Endothelial cell of hepatic sinusoid (primary cell): ENCODE measurements around the gene ZBTB20.

Experiments used
- in situ Hi-C: cut with HindIII; loops from 2 replicates; pipeline ENCODE4 v1.10.0; 2017; ENCODE audit warnings: low sequenced_read_pairs

ZBTB20 gene

DNA sequence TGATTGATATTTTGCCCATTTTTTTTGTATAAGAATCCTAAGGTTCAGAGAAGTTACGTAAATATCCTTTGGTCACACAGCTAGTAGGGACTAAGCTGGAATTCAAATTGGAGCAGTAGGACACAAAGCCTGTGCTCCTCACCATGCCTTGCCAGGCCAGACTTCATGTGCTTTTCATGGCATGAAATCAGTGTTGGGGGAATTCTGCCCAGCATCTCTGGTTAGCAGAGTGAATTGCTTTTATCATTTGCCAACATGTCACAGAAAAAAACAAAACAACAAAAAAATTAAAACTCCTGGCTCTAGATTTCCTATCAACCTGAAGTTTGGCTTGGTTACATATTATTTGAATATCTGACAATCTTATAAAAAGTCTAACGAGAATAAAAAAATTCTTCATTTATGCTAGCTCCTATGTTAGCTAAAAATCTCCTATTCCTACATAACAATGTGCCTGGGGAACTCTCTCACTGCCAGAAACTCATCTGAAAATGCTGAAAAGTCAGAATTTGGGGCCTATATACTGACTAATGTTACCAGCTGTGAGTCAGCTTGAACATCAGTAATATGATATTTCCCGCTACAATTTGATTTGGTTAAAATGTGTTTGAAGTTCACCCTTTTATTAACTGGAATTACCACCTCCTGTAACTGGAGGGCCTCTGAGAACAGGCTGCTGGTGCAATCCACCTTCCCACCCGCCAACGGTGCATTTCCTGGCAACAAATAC is 711.5 kb downstream of the ZBTB20 start:
- in situ Hi-C loops: no loop called here

DNA sequence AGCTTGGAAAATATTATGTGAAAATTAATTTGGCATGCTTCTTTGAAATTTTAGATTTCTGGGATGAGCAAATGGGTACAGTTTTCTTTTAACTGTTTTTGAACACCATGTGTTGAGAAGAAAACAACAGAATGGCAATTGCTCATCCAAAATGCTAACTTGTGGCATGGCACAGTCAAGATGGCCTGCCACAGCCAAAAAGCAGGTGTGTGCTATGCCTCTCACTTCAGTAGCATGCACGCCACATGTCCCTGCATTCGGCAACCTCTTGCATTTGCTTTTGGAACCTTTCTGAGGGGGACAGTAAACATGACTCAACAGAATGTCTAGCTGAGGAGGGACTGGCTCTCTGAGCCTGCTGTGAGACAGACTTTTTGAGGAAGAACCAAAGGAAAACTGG is 714.8 kb downstream of the ZBTB20 start:
- in situ Hi-C loops: no loop called here

GRCh38 chr3:114428044-114428595 is 719.0 kb downstream of the ZBTB20 start:
- in situ Hi-C loops: no loop called here

DNA sequence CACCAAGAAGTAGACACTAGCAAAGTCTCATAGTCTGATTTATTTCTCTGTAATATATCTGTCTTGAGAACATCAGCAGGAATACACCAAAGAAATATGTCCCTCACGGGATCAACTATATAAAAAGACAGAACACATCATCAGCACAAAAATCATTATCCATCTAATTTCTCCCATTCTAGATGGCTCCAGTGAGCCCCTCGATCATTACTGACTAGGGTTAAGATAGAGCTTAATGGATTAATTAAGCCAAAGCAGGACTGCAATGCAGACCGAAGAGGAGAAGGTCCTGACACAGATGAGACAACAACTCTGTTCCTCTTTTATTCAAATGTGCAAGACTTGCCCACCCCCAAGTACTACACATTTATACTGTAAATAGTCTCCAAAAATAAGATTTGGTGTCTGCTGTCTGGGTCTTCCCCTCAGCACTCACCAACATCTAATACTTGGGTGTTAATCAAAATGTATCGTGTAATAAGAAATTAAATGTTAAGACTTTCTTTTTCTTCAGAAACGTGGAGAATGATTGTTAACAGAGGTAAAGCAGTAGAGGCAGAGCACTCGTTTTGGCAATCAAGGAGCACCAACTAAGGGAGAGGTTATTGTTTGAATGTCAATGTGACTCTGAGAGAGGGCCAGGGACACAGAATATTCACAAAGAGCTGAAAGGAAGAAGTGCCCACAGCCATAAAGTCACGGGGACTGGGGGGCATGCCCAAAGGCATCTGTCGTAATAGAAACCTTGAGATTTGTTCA is 719.6 kb downstream of the ZBTB20 start:
- in situ Hi-C loops: no loop called here

- in situ Hi-C loops: no loop called here
These were observed 722.8 kb downstream of the ZBTB20 start for GRCh38 chr3:114424337-114424736.

GRCh38 chr3:114421204-114421603 is 725.9 kb downstream of the ZBTB20 start:
- in situ Hi-C loops: no loop called here

GRCh38 chr3:114420072-114420471 is 727.0 kb downstream of the ZBTB20 start:
- in situ Hi-C loops: no loop called here

GRCh38 chr3:114418724-114419543 is 728.2 kb downstream of the ZBTB20 start:
- in situ Hi-C loops: no loop called here

GRCh38 chr3:114418107-114418506 is 729.0 kb downstream of the ZBTB20 start:
- in situ Hi-C loops: no loop called here

DNA sequence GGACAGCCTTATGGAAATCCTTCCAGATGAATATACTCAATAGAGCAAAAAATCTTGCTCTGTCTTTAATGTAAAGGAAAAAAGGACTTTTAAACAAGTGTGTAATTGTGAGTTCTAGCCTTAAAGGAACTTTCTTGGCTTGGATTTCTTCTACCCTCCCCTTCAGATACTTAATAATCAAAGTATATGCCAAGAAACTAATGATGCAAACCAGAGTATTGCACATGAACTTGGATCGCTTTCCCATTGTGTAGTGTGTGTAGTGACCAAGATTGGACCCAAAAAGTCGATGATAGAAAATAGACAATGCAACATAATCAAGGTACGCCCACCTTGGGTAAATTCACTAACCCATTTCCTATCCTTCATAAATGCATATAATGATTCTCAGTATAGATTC is 729.4 kb downstream of the ZBTB20 start:
- in situ Hi-C loops: no loop called here

GRCh38 chr3:114417265-114417664 is 729.8 kb downstream of the ZBTB20 start:
- in situ Hi-C loops: no loop called here

- in situ Hi-C loops: no loop called here
These were observed 735.0 kb downstream of the ZBTB20 start for GRCh38 chr3:114411811-114412803.

GRCh38 chr3:114411190-114411668 is 735.9 kb downstream of the ZBTB20 start:
- in situ Hi-C loops: no loop called here

DNA sequence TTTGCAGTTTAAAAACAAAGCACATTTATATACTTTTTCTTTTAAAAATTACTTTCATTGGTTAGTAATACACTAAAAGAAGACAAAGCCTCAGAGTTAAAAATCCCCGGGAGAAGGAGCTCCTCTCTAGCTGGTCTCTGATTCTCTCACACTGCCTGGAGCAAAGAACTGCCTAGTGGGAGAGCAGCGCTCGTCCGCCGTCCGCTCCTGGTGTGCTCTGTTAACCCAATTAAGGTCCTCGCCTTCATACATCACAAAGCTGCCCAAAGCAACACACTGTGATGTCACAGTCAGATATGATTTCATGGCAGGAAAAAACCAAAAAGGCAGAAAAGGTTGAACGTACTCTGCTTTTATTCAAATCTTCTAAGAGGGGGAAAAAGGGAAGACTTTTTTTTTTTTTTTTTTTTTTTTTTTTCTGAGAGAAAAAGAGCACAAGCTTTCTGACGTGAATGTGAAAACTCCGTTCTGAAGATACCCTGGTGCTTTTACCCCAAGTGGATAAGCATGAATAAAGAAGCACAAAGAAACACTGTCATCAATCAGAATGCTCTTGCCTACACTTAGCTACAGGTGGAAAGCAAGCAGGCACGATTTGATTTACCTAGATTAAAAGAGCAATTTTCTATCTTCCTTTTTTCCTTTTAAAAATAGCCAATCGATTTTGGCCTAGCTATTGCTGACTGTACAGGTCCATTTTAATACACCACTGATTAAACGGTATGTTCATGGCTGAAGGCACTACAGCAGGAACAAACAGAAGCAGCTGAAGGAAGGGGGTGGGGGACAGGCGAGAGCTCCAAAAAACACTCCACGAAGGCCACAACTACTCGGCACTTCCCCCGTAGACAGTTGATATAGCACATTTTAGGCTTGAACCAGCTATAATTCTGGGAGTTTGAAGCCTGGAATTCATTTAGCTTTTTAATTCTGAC is 738.1 kb downstream of the ZBTB20 start:
- in situ Hi-C loops: no loop called here

DNA sequence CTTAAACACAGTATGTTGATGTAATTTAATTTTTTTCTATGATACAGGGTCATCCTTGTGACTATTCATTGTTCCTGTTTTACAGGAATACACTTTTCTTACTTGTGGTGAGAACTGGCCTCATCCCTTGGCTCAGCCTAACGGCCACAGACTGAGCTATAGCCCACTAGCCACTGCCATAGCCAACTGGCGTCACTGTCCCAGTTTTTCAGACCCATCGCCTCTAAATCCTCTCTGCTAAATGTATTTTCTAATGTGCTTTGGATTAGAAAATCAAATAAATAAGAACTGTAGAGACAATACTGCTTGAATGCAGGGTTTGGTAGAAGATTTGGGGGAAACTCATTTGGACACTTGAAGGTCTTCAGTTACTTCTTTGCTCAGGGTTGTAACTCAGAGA is 740.2 kb downstream of the ZBTB20 start:
- in situ Hi-C loops: no loop called here

DNA sequence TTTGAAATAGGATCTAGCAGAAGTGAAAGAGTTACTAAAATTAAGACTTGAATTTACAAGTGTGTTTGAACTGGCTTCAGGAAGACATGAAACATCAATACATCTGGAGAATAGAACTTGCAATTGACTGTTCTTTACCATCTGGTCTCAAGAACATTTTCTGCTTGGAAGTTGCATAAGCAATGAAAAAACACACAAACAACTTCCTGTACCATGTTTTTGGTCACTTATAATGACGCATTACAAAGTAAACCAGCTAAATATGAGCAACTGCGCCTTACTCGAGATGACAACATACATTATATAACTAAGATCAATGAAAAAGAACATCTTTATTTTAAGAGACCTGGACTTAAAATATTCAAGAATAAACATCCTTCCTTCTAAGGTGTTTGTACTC is 740.8 kb downstream of the ZBTB20 start:
- in situ Hi-C loops: no loop called here

GRCh38 chr3:114405202-114405990 is 741.7 kb downstream of the ZBTB20 start:
- in situ Hi-C loops: no loop called here

DNA sequence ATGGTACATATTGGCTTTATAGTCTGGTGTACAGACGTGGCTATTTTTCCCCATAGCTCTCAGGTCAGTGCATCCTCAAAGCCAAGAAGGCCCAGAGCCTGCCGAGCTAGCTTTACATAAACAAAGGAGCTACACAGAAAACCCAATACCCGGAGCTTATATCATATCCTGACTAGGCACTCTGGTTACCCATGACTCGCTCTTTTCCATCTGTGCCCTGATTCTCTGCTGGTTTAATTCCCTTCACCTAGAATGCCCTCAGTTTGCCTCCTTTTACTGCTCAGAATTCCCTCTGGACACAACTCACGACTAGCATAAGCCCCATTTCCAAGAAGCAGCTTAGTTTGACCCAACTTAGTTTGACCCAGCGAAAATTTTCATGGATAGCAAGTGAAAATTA is 742.5 kb downstream of the ZBTB20 start:
- in situ Hi-C loops: no loop called here
